Activated CD8-positive, alpha-beta T cell treated with anti-CD3 and anti-CD28 coated beads, Interleukin-2, amount 10 ng/mL, durations not matched to agents 7 days and 5 days (primary cell): ENCODE data around the gene RPL10L. TPM values are rescaled to one million over a fixed set of nuclear protein-coding genes. Genes with fewer than 3 reads are reported as not detected.

Source experiments
- ATAC-seq: fragments of 150-1000 bp; cut with Tn5 transposase; one replicate; pipeline ENCODE4 v1.10.0; 2021; ENCODE audit warnings: moderate library complexity
- CTCF ChIA-PET: fragments of 350-600 bp; sonication (Branson Sonifier 250); formaldehyde crosslinking; loops from one replicate; lab custom pipeline; 2021; ENCODE audit warnings: antibody characterized with exemption; lab: Charles Lee
- POLR2A ChIA-PET: fragments of 350-600 bp; sonication (Branson Sonifier 250); formaldehyde crosslinking; loops from one replicate; lab custom pipeline; 2021; ENCODE audit warnings: antibody characterized with exemption; lab: Charles Lee
- DNase-seq: peaks from one replicate; pipeline ENCODE4 v3.0.0-alpha.2; 2020
- H3K27ac Mint-ChIP-seq: one replicate; pipeline ENCODE4 v1.8.0; 2021; ENCODE audit warnings: mild to moderate bottlenecking, mixed read lengths
- H3K27me3 Mint-ChIP-seq: one replicate; pipeline ENCODE4 v1.8.0; 2021; ENCODE audit warnings: low read depth, mixed read lengths
- H3K36me3 Mint-ChIP-seq: one replicate; pipeline ENCODE4 v1.8.0; 2021; ENCODE audit warnings: low read depth, mixed read lengths
- H3K4me1 Mint-ChIP-seq: one replicate; pipeline ENCODE4 v1.8.0; 2021; ENCODE audit warnings: low read depth, mixed read lengths
- H3K4me3 Mint-ChIP-seq: one replicate; pipeline ENCODE4 v1.8.0; 2021; ENCODE audit warnings: mild to moderate bottlenecking, mixed read lengths
- H3K9me3 Mint-ChIP-seq: one replicate; pipeline ENCODE4 v1.8.0; 2022; ENCODE audit warnings: mixed read lengths; ENCODE audit not compliant: insufficient read depth
- total RNA-seq, 2 experiments: library from RNA; stranded (reverse); gene quantifications; one replicate each; pipeline ENCODE4 v1.2.3, GENCODE V29; 2021

The RPL10L gene
- total RNA-seq: not detected

- ChIA-PET POLR2A (no interaction called here), CTCF (no interaction called here)
- Mint-ChIP-seq H3K4me1 (no peaks in the 10 kb centered on the region), H3K27ac (no peak within 1 kb of the TSS), H3K27me3 (no peaks in the 10 kb centered on the region), H3K9me3 (peaks cover 5% of the 10 kb centered on the region), H3K36me3 (no peaks in the 10 kb centered on the region), H3K4me3 (no peak within 1 kb of the TSS)
- DNase-seq (no peak), ATAC-seq (no peak)
Measured at GRCh38 chr14:46651526-46652144, at the start of gene RPL10L. Gene RPL10L, minus strand, starts transcription at chr14:46651781. Its CDS starts 45 bp downstream, at chr14:46651736.

GRCh38 chr14:46691819-46692218 lies 40.2 kb upstream of the RPL10L start:
- H3K9me3 Mint-ChIP-seq: peaks cover 6% of the 10 kb centered on the region
- no peaks in the 10 kb centered on the region for H3K36me3 Mint-ChIP-seq
- H3K27ac Mint-ChIP-seq: no peak overlapping the region
- no peak for DNase-seq
- ChIA-PET POLR2A (no interaction called here), CTCF (no interaction called here)
- no peaks in the 10 kb centered on the region for H3K4me1 Mint-ChIP-seq
- H3K27me3 Mint-ChIP-seq: no peaks in the 10 kb centered on the region
- H3K4me3 Mint-ChIP-seq: no peak overlapping the region
- no peak for ATAC-seq

- Mint-ChIP-seq H3K27me3 (no peaks in the 10 kb centered on the region), H3K36me3 (no peaks in the 10 kb centered on the region), H3K4me3 (no peak overlapping the region), H3K4me1 (no peaks in the 10 kb centered on the region), H3K27ac (no peak overlapping the region), H3K9me3 (peaks cover 21% of the 10 kb centered on the region)
- CTCF ChIA-PET: interaction anchor here (1.8 kb wide), 1 partner anchor 10 kb away, joined by 4 read pairs; no protein-coding TSS in a partner anchor
- no peak for DNase-seq
- POLR2A ChIA-PET: no interaction called here
- ATAC-seq: no peak
Measured at GRCh38 chr14:46686652-46687051, 35.1 kb upstream of the RPL10L start.

GRCh38 chr14:46672128-46672527 lies 20.5 kb upstream of the RPL10L start:
- DNase-seq (no peak), ATAC-seq (no peak)
- Mint-ChIP-seq H3K27ac (no peak overlapping the region), H3K36me3 (no peaks in the 10 kb centered on the region), H3K27me3 (no peaks in the 10 kb centered on the region), H3K9me3 (peaks cover 14% of the 10 kb centered on the region), H3K4me3 (no peak overlapping the region), H3K4me1 (no peaks in the 10 kb centered on the region)
- CTCF ChIA-PET: no interaction called here
- POLR2A ChIA-PET: no interaction called here

- H3K4me3 Mint-ChIP-seq: no peak overlapping the region
- H3K36me3 Mint-ChIP-seq: no peaks in the 10 kb centered on the region
- no peaks in the 10 kb centered on the region for H3K4me1 Mint-ChIP-seq
- DNase-seq (no peak), ATAC-seq (no peak)
- no peak overlapping the region for H3K27ac Mint-ChIP-seq
- POLR2A ChIA-PET: no interaction called here
- no peaks in the 10 kb centered on the region for H3K27me3 Mint-ChIP-seq
- CTCF ChIA-PET: no interaction called here
- peaks cover 16% of the 10 kb centered on the region for H3K9me3 Mint-ChIP-seq
Measured at GRCh38 chr14:46663382-46663781, 11.8 kb upstream of the RPL10L start.

- ATAC-seq: no peak
- DNase-seq: no peak
- no peaks in the 10 kb centered on the region for H3K27me3 Mint-ChIP-seq
- CTCF ChIA-PET: no interaction called here
- no peaks in the 10 kb centered on the region for H3K4me1 Mint-ChIP-seq
- no peak overlapping the region for H3K4me3 Mint-ChIP-seq
- POLR2A ChIA-PET: no interaction called here
- peaks cover 18% of the 10 kb centered on the region for H3K9me3 Mint-ChIP-seq
- no peak overlapping the region for H3K27ac Mint-ChIP-seq
- no peaks in the 10 kb centered on the region for H3K36me3 Mint-ChIP-seq
Measured at GRCh38 chr14:46661728-46662127, 10.1 kb upstream of the RPL10L start.

- H3K27ac Mint-ChIP-seq: no peak overlapping the region
- ChIA-PET POLR2A (no interaction called here), CTCF (no interaction called here)
- H3K36me3 Mint-ChIP-seq: no peaks in the 10 kb centered on the region
- H3K9me3 Mint-ChIP-seq: peaks cover 8% of the 10 kb centered on the region
- no peaks in the 10 kb centered on the region for H3K27me3 Mint-ChIP-seq
- no peaks in the 10 kb centered on the region for H3K4me1 Mint-ChIP-seq
- no peak overlapping the region for H3K4me3 Mint-ChIP-seq
- ATAC-seq: no peak
- DNase-seq: no peak
Measured at GRCh38 chr14:46653031-46653755, 1.6 kb upstream of the RPL10L start.

- Mint-ChIP-seq H3K9me3 (peaks cover 3% of the 10 kb centered on the region), H3K27me3 (no peaks in the 10 kb centered on the region), H3K4me3 (no peak overlapping the region), H3K27ac (no peak overlapping the region), H3K36me3 (no peaks in the 10 kb centered on the region), H3K4me1 (no peaks in the 10 kb centered on the region)
- DNase-seq: no peak
- CTCF ChIA-PET: no interaction called here
- POLR2A ChIA-PET: no interaction called here
- no peak for ATAC-seq
Measured at GRCh38 chr14:46646796-46647195, 4.8 kb downstream of the RPL10L start.

- no peak for DNase-seq
- no peak overlapping the region for H3K4me3 Mint-ChIP-seq
- peaks cover 4% of the 10 kb centered on the region for H3K9me3 Mint-ChIP-seq
- H3K27ac Mint-ChIP-seq: no peak overlapping the region
- no peaks in the 10 kb centered on the region for H3K27me3 Mint-ChIP-seq
- ChIA-PET CTCF (no interaction called here), POLR2A (no interaction called here)
- ATAC-seq: no peak
- no peaks in the 10 kb centered on the region for H3K36me3 Mint-ChIP-seq
- no peaks in the 10 kb centered on the region for H3K4me1 Mint-ChIP-seq
Measured at GRCh38 chr14:46626876-46627275, 24.7 kb downstream of the RPL10L start.
